HCT116 (cell line): ENCODE data around the gene LORICRIN. TPM values are rescaled to one million over a fixed set of nuclear protein-coding genes. Genes with fewer than 3 reads are reported as not detected.

ENCODE experiments used
- ATAC-seq: fragments of 200-7000 bp; cut with Tn5 transposase; 2 replicates; pipeline ENCODE4 v1.9.1; 2020; ENCODE audit warnings: mild to moderate bottlenecking, moderate library complexity
- Bru-seq: library from RNA; stranded (reverse); fragments of 400-500 nt; gene quantifications from one replicate; lab custom pipeline; 2021; lab: Mats Ljungman, UMichigan
- BruChase-seq, 2 experiments: library from RNA; stranded (reverse); fragments of 400-500 nt; gene quantifications; one replicate each; lab custom pipeline; 2021; lab: Mats Ljungman, UMichigan
- BruUV-seq: library from RNA; stranded (reverse); fragments of 400-500 nt; replicated peaks from 2 replicates; lab custom pipeline; 2021; lab: Mats Ljungman, UMichigan
- CTCF ChIA-PET: fragments of 300-600 bp; sonication (Branson Sonifier 250); formaldehyde crosslinking; loops from one replicate; lab custom pipeline; 2021; ENCODE audit warnings: antibody characterized with exemption; lab: Charles Lee
- POLR2A ChIA-PET: fragments of 300-600, 350-600 bp; sonication (Branson Sonifier 250); formaldehyde crosslinking; loops from one replicate; lab custom pipeline; 2021; ENCODE audit warnings: antibody characterized with exemption; lab: Charles Lee
- RAD21 ChIA-PET, 2 experiments: fragments of 300-600 bp; sonication (Branson Sonifier 250); formaldehyde crosslinking; loops; one replicate each; lab custom pipeline; 2023; ENCODE audit warnings: low total read pairs in 2 of 2; ENCODE audit not compliant: uncharacterized antibody in 2 of 2, unreplicated experiment in 2 of 2, low non-redundant PET in 1 of 2; lab: Charles Lee
- DNase-seq: peaks from one replicate; pipeline ENCODE4 v3.0.0-alpha.2; 2010; ENCODE audit warnings: low read depth, low spot score
- H2AFZ ChIP-seq: fragments of 200-600 bp; shearing (Covaris generic), sonication (generic); 2 replicates; pipeline ENCODE4 v1.6.1; 2017; ENCODE audit warnings: low read depth, mixed run types, mixed read lengths, antibody characterized with exemption, low read length; ENCODE audit not compliant: poor library complexity, severe bottlenecking
- H3K27ac ChIP-seq: 2 replicates; pipeline ENCODE4 v1.5.1; 2012; ENCODE audit warnings: low read depth, low read length
- H3K27me3 ChIP-seq: fragments of 200-600 bp; sonication (generic); 2 replicates; pipeline ENCODE4 v1.6.1; 2016; ENCODE audit warnings: mixed run types, low read length, mixed read lengths; ENCODE audit not compliant: insufficient read depth
- H3K36me3 ChIP-seq, 2 experiments: fragments of 200-500 bp in 1 of 2; fragments of 200-600 bp in 1 of 2; sonication (Bioruptor generic) in 1 of 2; sonication (generic) in 1 of 2; 2 replicates each; pipeline versions ENCODE4 v1.5.1 to v1.6.1; 2014 to 2016; ENCODE audit warnings: low read length in 2 of 2, inconsistent platforms in 1 of 2, mixed read lengths in 1 of 2, mixed run types in 1 of 2; ENCODE audit not compliant: insufficient read depth in 2 of 2, control insufficient read depth in 1 of 2
- H3K4me1 ChIP-seq, 2 experiments: fragments of 200-600 bp in 1 of 2; sonication (generic) in 1 of 2; 2 replicates each; pipeline versions ENCODE4 v1.5.1 to v1.6.1; 2012 to 2017; ENCODE audit warnings: low read length in 2 of 2, inconsistent platforms in 1 of 2, mild to moderate bottlenecking in 1 of 2, mixed read lengths in 1 of 2, mixed run types in 1 of 2, moderate library complexity in 1 of 2; ENCODE audit not compliant: insufficient read depth in 2 of 2, control insufficient read depth in 1 of 2
- H3K4me2 ChIP-seq: fragments of 200-600 bp; sonication (generic); 2 replicates; pipeline ENCODE4 v1.6.1; 2017; ENCODE audit warnings: mixed run types, low read length, mixed read lengths
- H3K4me3 ChIP-seq, 2 experiments: fragments of 200-600 bp in 1 of 2; sonication (generic) in 1 of 2; replicated peaks in 1 of 2; 2 replicates each; pipeline ENCODE4 v1.5.1; 2011 to 2016; ENCODE audit warnings: low read length in 2 of 2, control low read depth in 1 of 2, low read depth in 1 of 2, mild to moderate bottlenecking in 1 of 2, mixed read lengths in 1 of 2, mixed run types in 1 of 2
- H3K79me2 ChIP-seq: fragments of 200-600 bp; sonication (generic); 2 replicates; pipeline ENCODE4 v1.6.1; 2017; ENCODE audit warnings: mild to moderate bottlenecking, mixed run types, low read length, moderate library complexity, mixed read lengths; ENCODE audit not compliant: insufficient read depth
- H3K9ac ChIP-seq: fragments of 200-600 bp; sonication (generic); 2 replicates; pipeline ENCODE4 v1.6.1; 2016; ENCODE audit warnings: low read length, mixed read lengths
- H3K9me2 ChIP-seq: fragments of 200-600 bp; sonication (generic), shearing (Covaris generic); 2 replicates; pipeline ENCODE4 v1.6.1; 2017; ENCODE audit warnings: mixed run types, mild to moderate bottlenecking, moderate library complexity; ENCODE audit not compliant: insufficient read depth
- H3K9me3 ChIP-seq, 2 experiments: fragments of 200-500 bp in 1 of 2; fragments of 200-600 bp in 1 of 2; sonication (Bioruptor generic) in 1 of 2; sonication (generic) in 1 of 2; 2 replicates each; pipeline ENCODE4 v1.6.1; 2014 to 2017; ENCODE audit warnings: low read length in 2 of 2, mixed read lengths in 2 of 2, inconsistent platforms in 1 of 2, low read depth in 1 of 2, mild to moderate bottlenecking in 1 of 2, mixed run types in 1 of 2, moderate library complexity in 1 of 2; ENCODE audit not compliant: control insufficient read depth in 1 of 2, insufficient read depth in 1 of 2
- H4K20me1 ChIP-seq: fragments of 200-600 bp; sonication (generic), shearing (Covaris generic); 2 replicates; pipeline ENCODE4 v1.6.1; 2017; ENCODE audit warnings: mixed run types, mild to moderate bottlenecking, moderate library complexity; ENCODE audit not compliant: insufficient read depth
- CBX3 ChIP-seq: IDR thresholded peaks from 2 replicates; pipeline ENCODE4 v1.6.1; 2012; ENCODE audit warnings: low read depth
- EZH2 ChIP-seq: fragments of 200-600 bp; sonication (generic); IDR thresholded peaks from 2 replicates; pipeline ENCODE4 v1.6.1; 2017; ENCODE audit warnings: antibody characterized with exemption, mixed run types
- EZH2phosphoT487 ChIP-seq: fragments of 200-600 bp; IDR thresholded peaks from 2 replicates; pipeline ENCODE4 v1.6.1; 2018; ENCODE audit warnings: antibody characterized with exemption, borderline replicate concordance
- POLR2AphosphoS5 ChIP-seq: IDR thresholded peaks from 2 replicates; pipeline ENCODE4 v1.6.1; 2011; ENCODE audit warnings: mild to moderate bottlenecking, low read depth, low read length, moderate library complexity
- RAD21 ChIP-seq: IDR thresholded peaks from 2 replicates; pipeline ENCODE4 v1.6.1; 2012; ENCODE audit warnings: low read depth, mild to moderate bottlenecking
- SIN3A ChIP-seq: IDR thresholded peaks from 2 replicates; pipeline ENCODE4 v1.6.1; 2012; ENCODE audit warnings: low read depth
- SP1 ChIP-seq: IDR thresholded peaks from 2 replicates; pipeline ENCODE4 v1.6.1; 2012; ENCODE audit warnings: low read depth
- SRF ChIP-seq: IDR thresholded peaks from 2 replicates; pipeline ENCODE4 v1.6.1; 2012; ENCODE audit warnings: low read depth
- ZNF274 ChIP-seq: fragments of 200-500 bp; sonication (Bioruptor generic); IDR thresholded peaks from 2 replicates; pipeline ENCODE4 v1.6.1; 2014; ENCODE audit warnings: mild to moderate bottlenecking, low read depth, low read length, inconsistent platforms
- intact Hi-C: fragments of 100-400 bp; cut with micrococcal nuclease; formaldehyde crosslinking; loops from 2 replicates; pipeline ENCODE4 v1.10.0; 2022
- long read RNA-seq: library from polyadenylated mRNA; unstranded; transcript quantifications from one replicate; pipeline ENCODE4 v2.0.0, GENCODE V29; 2021; ENCODE audit not compliant: unreplicated experiment
- polyA plus RNA-seq: library from polyadenylated mRNA; unstranded; fragments of >200 nt; gene quantifications from 2 replicates; pipeline ENCODE4 v1.2.1, GENCODE V29; 2012; ENCODE audit warnings: missing spikeins
- total RNA-seq: library from RNA; stranded (reverse); gene quantifications from one replicate; pipeline ENCODE4 v1.2.1, GENCODE V29; 2021; ENCODE audit not compliant: unreplicated experiment
- TF ChIP-seq, protein P1 (sequence below): IDR thresholded peaks from 2 replicates; pipeline ENCODE4 v1.6.1; 2011; ENCODE audit warnings: mild to moderate bottlenecking, low read length, moderate library complexity; ENCODE audit not compliant: insufficient replicate concordance; ENCODE audit errors: extremely low read depth

The LORICRIN gene, protein sequence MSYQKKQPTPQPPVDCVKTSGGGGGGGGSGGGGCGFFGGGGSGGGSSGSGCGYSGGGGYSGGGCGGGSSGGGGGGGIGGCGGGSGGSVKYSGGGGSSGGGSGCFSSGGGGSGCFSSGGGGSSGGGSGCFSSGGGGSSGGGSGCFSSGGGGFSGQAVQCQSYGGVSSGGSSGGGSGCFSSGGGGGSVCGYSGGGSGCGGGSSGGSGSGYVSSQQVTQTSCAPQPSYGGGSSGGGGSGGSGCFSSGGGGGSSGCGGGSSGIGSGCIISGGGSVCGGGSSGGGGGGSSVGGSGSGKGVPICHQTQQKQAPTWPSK
- total RNA-seq (not detected), Bru-seq, nascent RNA (not detected), BruChase-seq, experiment 1, labeled RNA remaining after a 6-hour chase (not detected), BruChase-seq, experiment 2, labeled RNA remaining after a 2-hour chase (not detected)
- not detected in 2 replicates for polyA plus RNA-seq
- long read RNA-seq: 0 reads

DNA sequence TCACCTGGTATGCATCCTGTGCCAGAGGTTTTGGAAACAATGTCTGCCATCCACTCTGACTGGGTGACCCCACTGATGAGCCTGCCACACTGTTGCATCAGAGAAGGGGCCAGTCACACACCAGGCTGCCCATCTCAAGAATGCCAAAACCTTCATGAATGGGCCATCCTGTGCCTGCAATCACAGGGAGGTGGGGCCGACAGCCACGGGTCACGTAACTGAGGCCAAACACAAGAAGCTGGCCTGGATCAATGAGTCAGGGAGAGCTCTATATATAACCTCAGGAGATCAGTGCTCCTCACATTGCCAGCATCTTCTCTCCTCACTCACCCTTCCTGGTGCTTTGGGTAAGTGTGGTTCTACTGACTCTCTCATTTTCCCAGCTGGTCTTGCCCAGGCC, at the start of gene LORICRIN:
Gene LORICRIN, plus strand, starts transcription at position 301 of the 400 bp plus-strand sequence. CDS start 1,263 bp downstream, outside the sequence.
- intact Hi-C loops: no loop called here

More for the DNA sequence above, at the start of gene LORICRIN:
- Histone ChIP-seq H3K27ac (no peak within 1 kb of the TSS), H4K20me1 (no peaks in the 10 kb centered on the region)
- ATAC-seq: no peak
- no peak for TF ChIP-seq CBX3
- TF ChIP-seq EZH2: no peak
- no peak for TF ChIP-seq SP1
- no peak for TF ChIP-seq ZNF274
- TF ChIP-seq RAD21: no peak
- no peak for TF ChIP-seq EZH2phosphoT487
- no peak for TF ChIP-seq SIN3A
- TF ChIP-seq POLR2AphosphoS5: no peak
- TF ChIP-seq, protein P1, sequence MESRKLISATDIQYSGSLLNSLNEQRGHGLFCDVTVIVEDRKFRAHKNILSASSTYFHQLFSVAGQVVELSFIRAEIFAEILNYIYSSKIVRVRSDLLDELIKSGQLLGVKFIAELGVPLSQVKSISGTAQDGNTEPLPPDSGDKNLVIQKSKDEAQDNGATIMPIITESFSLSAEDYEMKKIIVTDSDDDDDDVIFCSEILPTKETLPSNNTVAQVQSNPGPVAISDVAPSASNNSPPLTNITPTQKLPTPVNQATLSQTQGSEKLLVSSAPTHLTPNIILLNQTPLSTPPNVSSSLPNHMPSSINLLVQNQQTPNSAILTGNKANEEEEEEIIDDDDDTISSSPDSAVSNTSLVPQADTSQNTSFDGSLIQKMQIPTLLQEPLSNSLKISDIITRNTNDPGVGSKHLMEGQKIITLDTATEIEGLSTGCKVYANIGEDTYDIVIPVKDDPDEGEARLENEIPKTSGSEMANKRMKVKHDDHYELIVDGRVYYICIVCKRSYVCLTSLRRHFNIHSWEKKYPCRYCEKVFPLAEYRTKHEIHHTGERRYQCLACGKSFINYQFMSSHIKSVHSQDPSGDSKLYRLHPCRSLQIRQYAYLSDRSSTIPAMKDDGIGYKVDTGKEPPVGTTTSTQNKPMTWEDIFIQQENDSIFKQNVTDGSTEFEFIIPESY: no peak
- no peak for TF ChIP-seq SRF
- TF ChIP-seq, all 23 proteins: peak for 0
- peaks cover 28% of the 10 kb centered on the region for H3K27me3 ChIP-seq
- BruUV-seq: no TSS peak
- CTCF ChIA-PET: no interaction called here
- no peak for DNase-seq
- POLR2A ChIA-PET: no interaction called here
- no peaks in the 10 kb centered on the region for H3K36me3 ChIP-seq
- no peak within 1 kb of the TSS for H3K9ac ChIP-seq
- no peak within 1 kb of the TSS for H2AFZ ChIP-seq
- no peak within 1 kb of the TSS for H3K4me2 ChIP-seq
- H3K79me2 ChIP-seq: no peaks in the 10 kb centered on the region
- H3K4me3 ChIP-seq: no peak within 1 kb of the TSS
- RAD21 ChIA-PET: no interaction called here
- no peaks in the 10 kb centered on the region for H3K9me3 ChIP-seq
- no peaks in the 10 kb centered on the region for H3K9me2 ChIP-seq
- H3K4me1 ChIP-seq: no peaks in the 10 kb centered on the region
